ENCODE results near the gene FOXR1. TPM values are rescaled to one million over a fixed set of nuclear protein-coding genes. Genes with fewer than 3 reads are reported as not detected.

FOXR1 gene
- total and polyA plus RNA-seq, 2 experiments from 2014 or later, result 0.42 TPM; not detected in 1

- no peak for TF ChIP-seq CTCF (IDR thresholded peaks at IDR 0.05; ENCODE audit: low read depth, low read length)
- no peak for DNase-seq (ENCODE audit: low read depth in 1 of 2, low spot score in 1 of 2)
- Histone ChIP-seq H3K27ac (no peak overlapping the region), H3K4me3 (no peak overlapping the region), H3K36me3 (peaks cover 15% of the 10 kb centered on the region), H3K9me3 (ENCODE audit: low read depth) (no peaks in the 10 kb centered on the region), H3K4me1 (ENCODE audit: low read depth) (no peaks in the 10 kb centered on the region), H3K27me3 (no peaks in the 10 kb centered on the region)
Measured at GRCh38 chr11:119006656-119007055, 35.1 kb downstream of the FOXR1 start.

- Histone ChIP-seq H3K27me3 (no peaks in the 10 kb centered on the region), H3K36me3 (peaks cover 43% of the 10 kb centered on the region), H3K4me3 (no peak overlapping the region), H3K9me3 (ENCODE audit: low read depth) (no peaks in the 10 kb centered on the region), H3K27ac (no peak overlapping the region), H3K4me1 (ENCODE audit: low read depth) (peaks cover under 1% of the 10 kb centered on the region)
- no peak for TF ChIP-seq CTCF (IDR thresholded peaks at IDR 0.05; ENCODE audit: low read depth, low read length)
- DNase-seq (ENCODE audit: low read depth in 1 of 2, low spot score in 1 of 2), result no peak
Measured at GRCh38 chr11:119011476-119012053, 40.0 kb downstream of the FOXR1 start.

GRCh38 chr11:119012629-119013170, 41.1 kb downstream of the FOXR1 start:
- Histone ChIP-seq H3K4me3 (no peak overlapping the region), H3K27ac (no peak overlapping the region), H3K4me1 (ENCODE audit: low read depth) (peaks cover 8% of the 10 kb centered on the region), H3K27me3 (no peaks in the 10 kb centered on the region), H3K36me3 (peaks cover 42% of the 10 kb centered on the region), H3K9me3 (ENCODE audit: low read depth) (no peaks in the 10 kb centered on the region)
- no peak for DNase-seq (ENCODE audit: low read depth in 1 of 2, low spot score in 1 of 2)
- TF ChIP-seq CTCF (IDR thresholded peaks at IDR 0.05; ENCODE audit: low read depth, low read length), result no peak

GRCh38 chr11:119014209-119014924, 42.8 kb downstream of the FOXR1 start:
- Histone ChIP-seq H3K4me3 (no peak overlapping the region), H3K9me3 (ENCODE audit: low read depth) (no peaks in the 10 kb centered on the region), H3K4me1 (ENCODE audit: low read depth) (peaks cover 8% of the 10 kb centered on the region), H3K27me3 (no peaks in the 10 kb centered on the region), H3K36me3 (peaks cover 41% of the 10 kb centered on the region), H3K27ac (peak overlapping the region; percentile 24)
- DNase-seq (ENCODE audit: low read depth in 1 of 2, low spot score in 1 of 2), result no peak
- TF ChIP-seq CTCF (IDR thresholded peaks at IDR 0.05; ENCODE audit: low read depth, low read length), result no peak

GRCh38 chr11:119015054-119015611, 43.6 kb downstream of the FOXR1 start:
- no peak for DNase-seq (ENCODE audit: low read depth in 1 of 2, low spot score in 1 of 2)
- peaks cover 41% of the 10 kb centered on the region for H3K36me3 ChIP-seq
- H3K27me3 ChIP-seq, result no peaks in the 10 kb centered on the region
- no peak overlapping the region for H3K27ac ChIP-seq
- no peak overlapping the region for H3K4me3 ChIP-seq
- TF ChIP-seq CTCF (IDR thresholded peaks at IDR 0.05; ENCODE audit: low read depth, low read length), result no peak
- no peaks in the 10 kb centered on the region for H3K9me3 ChIP-seq (ENCODE audit: low read depth)
- peaks cover 8% of the 10 kb centered on the region for H3K4me1 ChIP-seq (ENCODE audit: low read depth)
